Stomach (tissue), 4 donors: Measurements from ENCODE around the gene EIF2S2.

Source experiments
- EP300 ChIP-seq: sonication (generic); formaldehyde crosslinking; IDR thresholded peaks from one replicate; pipeline ENCODE4 v1.6.1; 2017; ENCODE audit warnings: antibody characterized with exemption
- TF ChIP-seq, protein P1 (sequence below), 7 experiments: fragments of 450-650 bp in 4 of 7; fragments of 200-600 bp in 3 of 7; sonication (generic) in 3 of 7; IDR thresholded peaks; one replicate each; pipeline ENCODE4 v1.5.1; 2016 to 2019; ENCODE audit warnings: antibody characterized with exemption in 7 of 7, control low read depth in 2 of 7, mild to moderate bottlenecking in 1 of 7

DNA sequence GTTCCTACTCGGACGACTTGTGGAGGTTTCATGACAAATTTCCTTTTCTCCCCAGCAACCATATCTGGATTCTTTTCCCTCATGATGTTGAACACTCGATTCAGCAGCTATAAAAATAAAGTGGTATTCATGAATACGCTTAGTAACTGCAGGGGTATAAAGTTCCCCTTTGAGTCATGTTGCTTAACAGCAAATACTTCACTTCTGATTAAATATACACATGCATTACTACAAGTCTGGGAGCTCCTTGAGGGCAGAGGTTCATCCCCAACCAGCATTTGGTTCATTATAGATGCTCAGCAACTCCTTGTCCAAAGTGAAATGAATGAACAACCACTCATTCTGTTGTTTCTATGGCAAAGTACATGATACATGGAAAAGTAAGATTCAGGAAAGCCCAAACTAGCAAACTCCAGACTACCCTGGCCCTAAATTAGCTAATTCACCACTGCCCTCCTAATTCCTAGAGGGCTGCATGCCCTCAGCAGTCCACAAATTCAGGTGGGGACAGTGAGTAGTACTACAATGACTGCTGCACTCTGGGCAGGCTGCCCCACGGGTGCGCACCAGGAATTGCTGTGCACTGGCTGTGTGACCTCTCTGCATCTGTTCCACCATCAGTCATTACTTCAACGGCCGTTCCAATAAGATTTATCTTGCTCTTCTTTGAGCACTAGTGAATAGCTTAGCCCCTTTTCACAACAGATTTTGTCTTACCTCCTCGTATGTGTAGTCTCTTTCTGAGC lies 15.2 kb downstream of the EIF2S2 start:
- TF ChIP-seq, protein P1, sequence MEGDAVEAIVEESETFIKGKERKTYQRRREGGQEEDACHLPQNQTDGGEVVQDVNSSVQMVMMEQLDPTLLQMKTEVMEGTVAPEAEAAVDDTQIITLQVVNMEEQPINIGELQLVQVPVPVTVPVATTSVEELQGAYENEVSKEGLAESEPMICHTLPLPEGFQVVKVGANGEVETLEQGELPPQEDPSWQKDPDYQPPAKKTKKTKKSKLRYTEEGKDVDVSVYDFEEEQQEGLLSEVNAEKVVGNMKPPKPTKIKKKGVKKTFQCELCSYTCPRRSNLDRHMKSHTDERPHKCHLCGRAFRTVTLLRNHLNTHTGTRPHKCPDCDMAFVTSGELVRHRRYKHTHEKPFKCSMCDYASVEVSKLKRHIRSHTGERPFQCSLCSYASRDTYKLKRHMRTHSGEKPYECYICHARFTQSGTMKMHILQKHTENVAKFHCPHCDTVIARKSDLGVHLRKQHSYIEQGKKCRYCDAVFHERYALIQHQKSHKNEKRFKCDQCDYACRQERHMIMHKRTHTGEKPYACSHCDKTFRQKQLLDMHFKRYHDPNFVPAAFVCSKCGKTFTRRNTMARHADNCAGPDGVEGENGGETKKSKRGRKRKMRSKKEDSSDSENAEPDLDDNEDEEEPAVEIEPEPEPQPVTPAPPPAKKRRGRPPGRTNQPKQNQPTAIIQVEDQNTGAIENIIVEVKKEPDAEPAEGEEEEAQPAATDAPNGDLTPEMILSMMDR (IDR thresholded peaks at IDR 0.05) = no peak
- no peak for TF ChIP-seq EP300
